NCI-H1436 (cell line): Measurements from ENCODE around the gene PIGW.
"Not testable (repeated sequence)": the region's sequence is repeated elsewhere in the genome, so short reads cannot be mapped to it uniquely, and the experiment has no call there.

Source experiments
- DNase-seq: peaks from one replicate; lab custom pipeline; 2025; lab: John Stamatoyannopoulos, UW

Gene PIGW

GRCh38 chr17:36534840-36535668 lies at the start of gene PIGW, which contains the start of gene MYO19:
Gene PIGW (plus strand): TSS chr17:36534987. CDS start chr17:36537102, 2,115 bp downstream.
Gene MYO19 (minus strand): TSS chr17:36534868. CDS start chr17:36532538, 2,330 bp downstream.
- peak; percentile 94 for DNase-seq

- DNase-seq, result no peak
Measured at GRCh38 chr17:36485027-36485426, 49.8 kb upstream of the PIGW start.

GRCh38 chr17:36485805-36486203 lies 49.0 kb upstream of the PIGW start:
- DNase-seq, result no peak

GRCh38 chr17:36486204-36487194 lies 48.3 kb upstream of the PIGW start, which contains the start of gene ZNHIT3:
Gene ZNHIT3 (plus strand): TSS chr17:36486681. CDS start chr17:36486700, 19 bp downstream.
- DNase-seq, result peak; percentile 96

GRCh38 chr17:36493956-36494355 lies 40.8 kb upstream of the PIGW start:
- DNase-seq, result no peak

GRCh38 chr17:36494674-36495073 lies 40.1 kb upstream of the PIGW start:
- DNase-seq, result no peak

- no peak for DNase-seq
Measured at GRCh38 chr17:36495076-36495578, 39.7 kb upstream of the PIGW start.

- no peak for DNase-seq
Measured at GRCh38 chr17:36496018-36496789, 38.6 kb upstream of the PIGW start.

GRCh38 chr17:36498155-36498554 lies 36.6 kb upstream of the PIGW start:
- DNase-seq, result no peak

GRCh38 chr17:36498560-36499300 lies 36.1 kb upstream of the PIGW start:
- no peak for DNase-seq

- no peak for DNase-seq
Measured at GRCh38 chr17:36500745-36501225, 34.0 kb upstream of the PIGW start.

- no peak for DNase-seq
Measured at GRCh38 chr17:36501351-36501750, 33.4 kb upstream of the PIGW start.

GRCh38 chr17:36501963-36502362 lies 32.8 kb upstream of the PIGW start:
- DNase-seq, result no peak

- no peak for DNase-seq
Measured at GRCh38 chr17:36503456-36504155, 31.2 kb upstream of the PIGW start.

- no peak for DNase-seq
Measured at GRCh38 chr17:36504156-36504545, 30.6 kb upstream of the PIGW start.

- no peak for DNase-seq
Measured at GRCh38 chr17:36505171-36505570, 29.6 kb upstream of the PIGW start.

GRCh38 chr17:36506249-36506826 lies 28.4 kb upstream of the PIGW start:
- DNase-seq, result no peak

GRCh38 chr17:36506831-36507230 lies 28.0 kb upstream of the PIGW start:
- DNase-seq, result no peak

GRCh38 chr17:36507266-36507665 lies 27.5 kb upstream of the PIGW start:
- no peak for DNase-seq

GRCh38 chr17:36508439-36508838 lies 26.3 kb upstream of the PIGW start:
- not testable (repeated sequence) for DNase-seq
